Prostate gland (tissue), 2 donors: ENCODE results near the gene ANKS1B. TPM values are rescaled to one million over a fixed set of nuclear protein-coding genes. Genes with fewer than 3 reads are reported as not detected.

Source experiments
- DNase-seq: peaks from one replicate; pipeline ENCODE4 v3.0.0-alpha.2; 2019; ENCODE audit warnings: low spot score
- H3K27ac ChIP-seq, 2 donors: fragments of 200-600 bp; sonication (generic); 2 replicates each; pipeline ENCODE4 v1.5.1; 2017 to 2019
- H3K27me3 ChIP-seq: fragments of 200-600 bp; sonication (generic); replicated peaks from 2 replicates; pipeline ENCODE4 v1.5.1; 2019; ENCODE audit not compliant: insufficient read depth
- H3K36me3 ChIP-seq, 2 donors: fragments of 200-600 bp; sonication (generic); 1 replicate in 1 of 2; 2 replicates in 1 of 2; pipeline versions ENCODE4 v1.5.1 to v1.8.1; 2017 to 2019
- H3K4me1 ChIP-seq: fragments of 200-600 bp; sonication (generic); replicated peaks from 2 replicates; pipeline ENCODE4 v1.5.1; 2019
- H3K4me3 ChIP-seq, 2 donors: fragments of 200-600 bp; sonication (generic); 2 replicates each; pipeline ENCODE4 v1.5.1; 2017 to 2019
- H3K9me3 ChIP-seq: fragments of 200-600 bp; sonication (generic); 2 replicates; pipeline ENCODE4 v1.5.1; 2017
- POLR2A ChIP-seq: fragments of 450-650 bp; IDR thresholded peaks from one replicate; pipeline ENCODE4 v1.6.1; 2016; ENCODE audit warnings: antibody characterized with exemption, mild to moderate bottlenecking
- POLR2AphosphoS5 ChIP-seq: sonication (generic); formaldehyde crosslinking; IDR thresholded peaks from one replicate; pipeline ENCODE4 v1.6.1; 2017; ENCODE audit warnings: antibody characterized with exemption
- WGBS: methylation state at CpG from one replicate; pipeline ENCODE4 v1.1.5; 2018; 5-methylcytosine and 5-hydroxymethylcytosine counted together
- intact Hi-C: fragments of 100-400 bp; cut with DNase I; formaldehyde crosslinking; loops from one replicate; pipeline ENCODE4 v1.14.2; 2022
- total RNA-seq, 2 donors: library from RNA; depleted of rRNA; stranded (reverse); fragments of >200 nt; gene quantifications; one replicate each; pipeline ENCODE4 v1.1.0, GENCODE V29; 2016
- TF ChIP-seq, protein P1 (sequence below), 4 experiments: fragments of 200-600 bp in 2 of 4; fragments of 450-650 bp in 2 of 4; sonication (generic) in 2 of 4; IDR thresholded peaks; 1 replicate in 3 of 4; 2 replicates in 1 of 4; pipeline ENCODE4 v1.5.1; 2016 to 2019; ENCODE audit warnings: antibody characterized with exemption in 4 of 4, mild to moderate bottlenecking in 2 of 4, moderate library complexity in 2 of 4

Gene ANKS1B
- total RNA-seq, 2 donors from 2014 or later: 13.0 to 17.4 TPM

DNA sequence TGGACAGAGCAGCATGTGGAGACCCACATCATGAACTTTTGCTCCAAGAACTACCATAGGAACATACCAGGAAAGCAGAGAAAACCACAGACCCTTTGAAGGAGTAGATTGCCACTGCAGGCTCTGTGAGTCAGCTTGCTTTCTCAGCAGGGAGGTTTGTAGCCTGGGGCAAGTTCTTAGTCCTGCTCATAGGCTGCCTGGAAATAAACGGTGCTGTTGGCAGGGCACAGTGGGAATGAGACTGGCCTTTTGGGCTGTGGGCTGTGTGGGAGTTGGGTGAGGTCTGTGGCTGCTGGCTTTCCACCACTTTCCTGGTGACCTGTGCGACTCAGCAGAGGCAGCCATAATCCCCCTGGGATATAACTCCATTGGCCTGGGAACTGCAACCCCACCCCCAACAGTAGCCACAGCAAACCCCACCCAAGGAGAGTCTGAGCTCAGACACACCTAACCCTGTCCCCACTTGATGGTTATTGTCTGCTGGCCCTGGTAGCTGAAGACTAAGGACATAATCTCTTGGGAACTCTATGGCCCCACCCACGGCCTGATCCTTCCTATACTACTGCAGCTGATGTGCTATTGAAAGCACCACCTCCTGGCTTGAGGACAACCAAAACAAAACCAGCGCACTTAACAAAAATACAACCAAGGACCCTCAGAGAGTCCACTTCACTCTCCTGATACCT lies 529.2 kb downstream of the ANKS1B start:
- no peak for DNase-seq
- 66% methylated on average over 4 of the region's 4 CpGs for WGBS
- intact Hi-C loops: no loop called here
- TF ChIP-seq POLR2AphosphoS5 (no peak), POLR2A (no peak)
- TF ChIP-seq, protein P1, sequence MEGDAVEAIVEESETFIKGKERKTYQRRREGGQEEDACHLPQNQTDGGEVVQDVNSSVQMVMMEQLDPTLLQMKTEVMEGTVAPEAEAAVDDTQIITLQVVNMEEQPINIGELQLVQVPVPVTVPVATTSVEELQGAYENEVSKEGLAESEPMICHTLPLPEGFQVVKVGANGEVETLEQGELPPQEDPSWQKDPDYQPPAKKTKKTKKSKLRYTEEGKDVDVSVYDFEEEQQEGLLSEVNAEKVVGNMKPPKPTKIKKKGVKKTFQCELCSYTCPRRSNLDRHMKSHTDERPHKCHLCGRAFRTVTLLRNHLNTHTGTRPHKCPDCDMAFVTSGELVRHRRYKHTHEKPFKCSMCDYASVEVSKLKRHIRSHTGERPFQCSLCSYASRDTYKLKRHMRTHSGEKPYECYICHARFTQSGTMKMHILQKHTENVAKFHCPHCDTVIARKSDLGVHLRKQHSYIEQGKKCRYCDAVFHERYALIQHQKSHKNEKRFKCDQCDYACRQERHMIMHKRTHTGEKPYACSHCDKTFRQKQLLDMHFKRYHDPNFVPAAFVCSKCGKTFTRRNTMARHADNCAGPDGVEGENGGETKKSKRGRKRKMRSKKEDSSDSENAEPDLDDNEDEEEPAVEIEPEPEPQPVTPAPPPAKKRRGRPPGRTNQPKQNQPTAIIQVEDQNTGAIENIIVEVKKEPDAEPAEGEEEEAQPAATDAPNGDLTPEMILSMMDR (IDR thresholded peaks at IDR 0.05): no peak
- Histone ChIP-seq H3K9me3 (no peaks in the 10 kb centered on the region), H3K36me3 (no peaks in the 10 kb centered on the region), H3K4me3 (no peak overlapping the region), H3K4me1 (no peaks in the 10 kb centered on the region), H3K27ac (no peak overlapping the region), H3K27me3 (no peaks in the 10 kb centered on the region)

DNA sequence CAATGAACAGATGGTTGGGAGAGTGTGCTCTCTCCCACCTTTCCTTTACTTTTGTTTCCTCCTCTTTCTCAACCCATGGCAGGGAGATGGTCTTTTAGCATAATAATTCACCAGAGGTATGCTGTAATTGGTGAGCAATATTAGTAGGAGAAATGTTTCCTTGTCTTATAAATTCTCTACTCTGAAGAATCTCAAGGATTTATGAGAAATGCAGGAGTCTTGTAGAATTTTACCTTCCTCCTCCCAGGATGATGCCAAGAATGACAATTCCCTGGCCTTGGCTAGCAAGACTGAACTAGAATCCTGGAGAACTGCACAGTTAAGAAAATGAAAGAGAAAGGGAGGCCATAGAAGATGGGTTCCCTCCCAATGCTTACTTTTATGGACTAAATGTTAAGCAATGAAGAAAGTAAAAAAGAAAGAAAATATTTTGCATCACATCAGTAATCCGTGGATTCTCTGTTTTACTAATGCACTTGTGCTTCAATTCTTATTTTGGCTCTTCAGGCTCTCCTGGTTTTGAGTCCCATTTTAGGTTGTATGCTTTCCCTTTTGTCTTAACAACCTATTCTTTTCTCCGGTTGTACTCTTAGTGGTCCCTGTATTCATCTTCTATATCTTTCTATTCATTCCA lies 530.1 kb downstream of the ANKS1B start:
- H3K4me3 ChIP-seq: no peak overlapping the region
- WGBS: 78% methylated on average over 2 of the region's 2 CpGs
- no peaks in the 10 kb centered on the region for H3K36me3 ChIP-seq
- H3K27ac ChIP-seq: no peak overlapping the region
- no peaks in the 10 kb centered on the region for H3K9me3 ChIP-seq
- intact Hi-C loops: no loop called here
- DNase-seq: no peak
- TF ChIP-seq, protein P1 (IDR thresholded peaks at IDR 0.05): no peak
- TF ChIP-seq POLR2A (no peak), POLR2AphosphoS5 (no peak)
- no peaks in the 10 kb centered on the region for H3K4me1 ChIP-seq
- H3K27me3 ChIP-seq: no peaks in the 10 kb centered on the region

DNA sequence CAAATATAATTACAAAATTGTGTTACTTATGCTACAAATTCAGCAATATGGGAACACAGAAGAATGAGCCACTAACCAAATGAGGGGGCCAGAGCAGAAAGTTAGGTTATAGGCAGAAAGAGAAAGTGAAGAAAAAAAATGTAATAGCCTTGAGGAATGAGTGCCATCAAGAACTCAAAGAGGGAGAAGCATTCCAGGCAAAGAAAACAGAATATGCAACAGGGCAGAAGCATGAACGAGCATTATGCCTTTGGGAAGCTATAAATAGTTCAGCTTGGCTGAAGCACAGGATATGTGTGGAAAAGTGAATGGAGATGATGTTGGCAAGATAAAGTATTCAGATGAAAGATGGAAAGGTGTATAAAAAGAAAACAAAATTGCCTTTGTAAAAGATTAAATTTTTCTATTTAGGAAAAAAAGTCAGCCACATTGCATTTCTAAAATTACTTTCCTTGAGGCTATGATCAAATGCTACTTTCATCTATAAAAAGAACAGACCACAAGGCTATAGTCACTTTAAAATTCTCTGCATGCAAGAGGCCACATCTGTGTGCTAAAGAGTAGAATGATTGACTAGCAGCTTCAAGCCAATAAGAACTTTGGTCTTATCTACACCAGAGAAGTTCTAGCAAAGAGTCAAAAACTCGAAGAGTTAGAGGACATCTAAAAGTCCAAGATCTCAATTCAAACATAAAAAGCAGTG lies 530.7 kb downstream of the ANKS1B start:
- WGBS: 43% methylated on average over 2 of the region's 2 CpGs
- no peak overlapping the region for H3K27ac ChIP-seq
- no peak overlapping the region for H3K4me3 ChIP-seq
- TF ChIP-seq, protein P1 (IDR thresholded peaks at IDR 0.05): no peak
- H3K4me1 ChIP-seq: no peaks in the 10 kb centered on the region
- intact Hi-C loops: no loop called here
- no peaks in the 10 kb centered on the region for H3K36me3 ChIP-seq
- H3K9me3 ChIP-seq: no peaks in the 10 kb centered on the region
- no peak for DNase-seq
- no peaks in the 10 kb centered on the region for H3K27me3 ChIP-seq

DNA sequence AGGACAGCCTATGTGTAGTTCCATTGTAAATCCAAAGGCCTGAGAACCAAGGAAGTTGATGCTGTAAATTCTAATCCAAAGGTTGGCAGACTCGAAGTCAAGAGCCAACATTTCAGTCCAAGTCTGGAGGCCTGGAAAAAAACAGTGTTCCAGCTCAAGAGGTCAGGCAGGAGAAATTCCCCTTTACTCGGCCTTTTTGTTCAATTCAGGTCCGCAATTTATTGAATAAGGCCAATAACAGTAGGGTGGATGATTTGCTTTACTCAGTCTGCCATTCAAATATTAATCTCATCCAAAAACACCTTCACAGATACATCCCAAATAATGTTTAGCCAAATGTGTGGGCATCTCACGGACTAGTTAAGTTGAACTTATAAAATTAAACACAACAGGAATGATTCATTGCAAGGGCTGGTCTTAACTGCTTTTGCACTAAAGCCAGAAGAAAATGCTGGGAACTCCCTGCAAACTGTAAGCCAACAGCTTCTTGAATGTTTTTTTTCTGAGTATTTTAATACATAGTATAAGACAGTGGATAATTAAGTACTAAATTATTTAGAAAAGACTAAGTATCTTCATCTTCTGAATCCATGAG lies 534.6 kb downstream of the ANKS1B start:
- Histone ChIP-seq H3K27ac (no peak overlapping the region), H3K9me3 (no peaks in the 10 kb centered on the region), H3K4me3 (no peak overlapping the region), H3K4me1 (no peaks in the 10 kb centered on the region), H3K27me3 (no peaks in the 10 kb centered on the region), H3K36me3 (no peaks in the 10 kb centered on the region)
- WGBS: 58% methylated on average over 4 of the region's 4 CpGs
- no peak for DNase-seq
- intact Hi-C loops: no loop called here
- TF ChIP-seq, protein P1 (IDR thresholded peaks at IDR 0.05): no peak
